ENCODE results near the gene RNF157. TPM values are rescaled to one million over a fixed set of nuclear protein-coding genes. Genes with fewer than 3 reads are reported as not detected.
"Not testable (repeated sequence)": the region's sequence is repeated elsewhere in the genome, so short reads cannot be mapped to it uniquely, and the experiment has no call there.

RNF157 gene
- total RNA-seq, 1 donor from 2014 or later: 18.7 TPM

- TF ChIP-seq CTCF (IDR thresholded peaks at IDR 0.05; ENCODE audit: unreplicated experiment): no peak
- no peak overlapping the region for H3K4me3 Mint-ChIP-seq (ENCODE audit: unreplicated experiment)
- peaks cover 6% of the 10 kb centered on the region for H3K4me1 Mint-ChIP-seq (ENCODE audit: unreplicated experiment)
- no peak for DNase-seq (ENCODE audit: low spot score)
- no peaks in the 10 kb centered on the region for H3K27me3 Mint-ChIP-seq (ENCODE audit: unreplicated experiment)
- H3K36me3 Mint-ChIP-seq (ENCODE audit: low read depth, unreplicated experiment): no peaks in the 10 kb centered on the region
- H3K27ac Mint-ChIP-seq (ENCODE audit: unreplicated experiment): no peak overlapping the region
- H3K9me3 Mint-ChIP-seq (ENCODE audit: unreplicated experiment): no peaks in the 10 kb centered on the region
Measured at GRCh38 chr17:76207275-76208059, 32.8 kb downstream of the RNF157 start.

DNA sequence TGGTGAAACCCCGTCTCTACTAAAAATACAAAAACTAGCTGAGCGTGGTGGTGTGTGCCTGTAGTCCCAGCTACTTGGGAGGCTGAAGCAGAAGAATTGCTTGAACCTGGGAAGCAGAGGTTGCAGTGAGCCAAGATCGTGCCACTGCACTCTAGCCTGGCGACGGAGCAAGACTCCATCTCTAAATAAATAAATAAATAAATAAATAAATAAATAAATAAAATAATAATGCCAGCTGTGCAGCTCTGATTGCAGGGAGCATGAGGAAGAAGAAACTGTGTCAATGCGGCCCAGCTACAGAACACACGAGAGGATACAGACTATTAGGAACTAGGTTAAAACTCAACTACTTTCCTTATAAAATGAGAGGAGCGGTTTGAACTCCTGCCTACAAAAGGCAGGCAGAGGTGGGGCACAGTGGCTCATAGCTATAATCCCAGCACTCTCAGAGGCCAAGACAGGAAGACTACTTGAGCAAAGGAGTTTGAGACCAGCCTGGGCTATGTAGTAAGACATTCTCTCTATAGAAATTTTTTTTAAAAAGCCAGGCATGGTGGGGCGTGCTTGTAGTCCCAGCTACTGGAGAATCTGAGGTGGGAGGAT is 34.6 kb downstream of the RNF157 start:
- DNase-seq (ENCODE audit: low spot score); H3K27ac Mint-ChIP-seq (ENCODE audit: unreplicated experiment); H3K9me3 Mint-ChIP-seq (ENCODE audit: unreplicated experiment); H3K36me3 Mint-ChIP-seq (ENCODE audit: low read depth, unreplicated experiment); H3K4me1 Mint-ChIP-seq (ENCODE audit: unreplicated experiment); H3K4me3 Mint-ChIP-seq (ENCODE audit: unreplicated experiment); H3K27me3 Mint-ChIP-seq (ENCODE audit: unreplicated experiment): not testable (repeated sequence)

- DNase-seq (ENCODE audit: low spot score): no peak
- H3K36me3 Mint-ChIP-seq (ENCODE audit: low read depth, unreplicated experiment): no peaks in the 10 kb centered on the region
- no peak for TF ChIP-seq CTCF (IDR thresholded peaks at IDR 0.05; ENCODE audit: unreplicated experiment)
- no peaks in the 10 kb centered on the region for H3K9me3 Mint-ChIP-seq (ENCODE audit: unreplicated experiment)
- no peak overlapping the region for H3K4me3 Mint-ChIP-seq (ENCODE audit: unreplicated experiment)
- no peak overlapping the region for H3K27ac Mint-ChIP-seq (ENCODE audit: unreplicated experiment)
- peaks cover 3% of the 10 kb centered on the region for H3K4me1 Mint-ChIP-seq (ENCODE audit: unreplicated experiment)
- H3K27me3 Mint-ChIP-seq (ENCODE audit: unreplicated experiment): no peaks in the 10 kb centered on the region
Measured at GRCh38 chr17:76204277-76204676, 36.0 kb downstream of the RNF157 start.

GRCh38 chr17:76200354-76200753 is 39.9 kb downstream of the RNF157 start:
- Mint-ChIP-seq H3K9me3 (ENCODE audit: unreplicated experiment) (no peaks in the 10 kb centered on the region), H3K27me3 (ENCODE audit: unreplicated experiment) (peaks cover 2% of the 10 kb centered on the region), H3K4me1 (ENCODE audit: unreplicated experiment) (peaks cover 3% of the 10 kb centered on the region), H3K36me3 (ENCODE audit: low read depth, unreplicated experiment) (peaks cover 3% of the 10 kb centered on the region), H3K4me3 (ENCODE audit: unreplicated experiment) (no peak overlapping the region), H3K27ac (ENCODE audit: unreplicated experiment) (no peak overlapping the region)
- DNase-seq (ENCODE audit: low spot score): no peak
- TF ChIP-seq CTCF (IDR thresholded peaks at IDR 0.05; ENCODE audit: unreplicated experiment): no peak

DNA sequence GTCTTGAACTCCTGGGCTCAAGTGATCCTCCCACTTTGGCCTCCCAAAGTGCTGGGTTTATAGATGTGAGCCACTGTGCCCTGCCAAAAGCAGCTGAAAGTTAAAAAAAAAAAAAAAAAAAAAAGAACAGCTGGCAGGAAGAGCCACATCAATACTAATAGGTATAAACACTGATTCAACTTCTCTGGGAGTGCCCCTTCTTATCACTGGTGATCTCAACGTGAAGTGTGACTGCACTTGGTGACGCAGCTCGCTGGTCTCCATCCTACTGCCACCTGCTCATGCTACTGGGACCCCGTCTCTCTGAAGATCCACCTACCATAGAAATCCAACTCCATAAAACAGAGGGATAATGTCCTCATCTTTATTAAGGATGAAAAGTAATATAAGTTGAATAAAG is 40.8 kb downstream of the RNF157 start:
- peaks cover 3% of the 10 kb centered on the region for H3K4me1 Mint-ChIP-seq (ENCODE audit: unreplicated experiment)
- H3K27ac Mint-ChIP-seq (ENCODE audit: unreplicated experiment): no peak overlapping the region
- no peaks in the 10 kb centered on the region for H3K9me3 Mint-ChIP-seq (ENCODE audit: unreplicated experiment)
- H3K36me3 Mint-ChIP-seq (ENCODE audit: low read depth, unreplicated experiment): peaks cover 3% of the 10 kb centered on the region
- no peak for TF ChIP-seq CTCF (IDR thresholded peaks at IDR 0.05; ENCODE audit: unreplicated experiment)
- DNase-seq (ENCODE audit: low spot score): no peak
- no peak overlapping the region for H3K4me3 Mint-ChIP-seq (ENCODE audit: unreplicated experiment)
- peaks cover 2% of the 10 kb centered on the region for H3K27me3 Mint-ChIP-seq (ENCODE audit: unreplicated experiment)

Data from endothelial cell (in vitro differentiated cells).